HG02970 (cell line): ENCODE data around the gene GLI2.

Source experiments
- ATAC-seq: cut with Tn5 transposase; IDR thresholded peaks from one replicate; pipeline ENCODE4 v1.9.1; 2021; ENCODE audit warnings: mild to moderate bottlenecking, moderate library complexity, moderate number of reproducible peaks; ENCODE audit not compliant: unreplicated experiment, low FRiP score

The GLI2 gene

DNA sequence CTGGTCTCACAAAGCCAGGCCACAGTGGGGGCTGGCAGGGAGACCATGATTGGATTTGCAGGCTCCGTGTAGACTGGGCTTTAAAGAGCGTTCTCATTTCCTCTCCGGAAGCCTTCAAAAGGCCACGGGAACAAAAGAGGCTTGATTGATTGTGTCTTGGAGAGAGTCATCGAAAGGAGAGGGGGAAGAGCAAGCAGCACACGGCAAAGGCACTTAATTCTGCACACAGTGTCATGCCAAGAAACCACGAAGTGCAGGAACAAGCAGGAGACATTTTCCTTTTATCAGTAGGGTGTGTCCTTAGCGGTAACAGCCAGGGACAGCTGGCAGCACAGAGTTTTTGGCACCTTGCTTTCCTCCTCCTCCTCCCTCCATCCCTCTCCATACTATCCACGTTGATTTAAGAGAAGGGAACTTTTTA is 47.7 kb downstream of the GLI2 start:
- ATAC-seq, result no peak

DNA sequence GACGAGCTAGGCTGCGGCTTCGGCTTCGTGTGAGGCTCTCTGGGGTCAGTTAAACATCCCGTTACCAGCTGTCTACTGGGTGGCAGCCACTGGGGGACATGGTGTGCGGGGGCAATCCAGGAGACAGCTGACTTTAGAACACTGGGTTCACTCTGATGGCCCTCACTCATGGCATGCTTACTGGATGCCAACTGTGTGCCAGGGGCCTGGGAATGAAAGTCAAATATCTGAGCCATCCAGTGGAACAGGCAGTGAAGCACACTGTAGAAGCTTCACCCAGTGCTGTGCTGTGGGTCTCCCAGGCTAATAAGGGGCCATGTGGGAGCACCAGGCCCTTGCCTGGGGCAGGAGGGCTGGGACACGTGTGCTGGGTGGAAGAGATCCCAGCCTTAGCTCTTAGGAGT is 48.3 kb downstream of the GLI2 start:
- ATAC-seq, result no peak
